H9 (cell line): ENCODE data around the gene WNT3. TPM values are rescaled to one million over a fixed set of nuclear protein-coding genes. Genes with fewer than 3 reads are reported as not detected.

Source experiments
- DNase-seq: peaks from one replicate; pipeline ENCODE4 v3.0.0-alpha.2; 2017
- H2AFZ ChIP-seq: one replicate; pipeline ENCODE4 v1.6.1; 2013; ENCODE audit warnings: mild to moderate bottlenecking, low read length, control low read depth, moderate library complexity
- H2AK5ac ChIP-seq: 2 replicates; pipeline ENCODE4 v1.6.1; 2013; ENCODE audit warnings: low read length, control low read depth, mixed read lengths; ENCODE audit not compliant: insufficient read length
- H2BK120ac ChIP-seq: one replicate; pipeline ENCODE4 v1.6.1; 2013; ENCODE audit warnings: low read depth, mild to moderate bottlenecking, low read length, control low read depth, inconsistent platforms; ENCODE audit not compliant: poor library complexity, severe bottlenecking
- H2BK12ac ChIP-seq: 2 replicates; pipeline ENCODE4 v1.6.1; 2013; ENCODE audit warnings: low read length, control low read depth, mixed read lengths, low read depth; ENCODE audit not compliant: insufficient read length
- H2BK15ac ChIP-seq: 2 replicates; pipeline ENCODE4 v1.6.1; 2013; ENCODE audit warnings: low read depth, low read length, control low read depth
- H2BK20ac ChIP-seq: one replicate; pipeline ENCODE4 v1.6.1; 2013; ENCODE audit warnings: low read depth, mild to moderate bottlenecking, low read length, control low read depth, inconsistent platforms; ENCODE audit not compliant: poor library complexity, severe bottlenecking
- H2BK5ac ChIP-seq: 2 replicates; pipeline ENCODE4 v1.6.1; 2013; ENCODE audit warnings: low read length, control low read depth, mixed read lengths; ENCODE audit not compliant: insufficient read length
- H3K14ac ChIP-seq: 2 replicates; pipeline ENCODE4 v1.6.1; 2013; ENCODE audit warnings: low read length, control low read depth; ENCODE audit not compliant: insufficient read depth
- H3K18ac ChIP-seq: 2 replicates; pipeline ENCODE4 v1.6.1; 2013; ENCODE audit warnings: low read depth, mild to moderate bottlenecking, mixed read lengths, low read length, control low read depth; ENCODE audit not compliant: insufficient read length
- H3K23ac ChIP-seq: 2 replicates; pipeline ENCODE4 v1.6.1; 2013; ENCODE audit warnings: low read length, control low read depth, mixed read lengths, low read depth; ENCODE audit not compliant: insufficient read length
- H3K23me2 ChIP-seq: 2 replicates; pipeline ENCODE4 v1.6.1; 2013; ENCODE audit warnings: low read depth, mild to moderate bottlenecking, mixed read lengths, low read length, control low read depth; ENCODE audit not compliant: insufficient read length, poor library complexity, severe bottlenecking
- H3K27ac ChIP-seq: 2 replicates; pipeline ENCODE4 v1.5.1; 2013; ENCODE audit warnings: low read length, control low read depth, mixed read lengths, low read depth; ENCODE audit not compliant: insufficient read length
- H3K27me3 ChIP-seq: 2 replicates; pipeline ENCODE4 v1.6.1; 2013; ENCODE audit warnings: low read length, control low read depth, inconsistent platforms; ENCODE audit not compliant: insufficient read depth
- H3K4ac ChIP-seq: 2 replicates; pipeline ENCODE4 v1.6.1; 2013; ENCODE audit warnings: low read depth, mild to moderate bottlenecking, control low read depth, inconsistent platforms, low read length, moderate library complexity
- H3K4me1 ChIP-seq: 2 replicates; pipeline ENCODE4 v1.6.1; 2013; ENCODE audit warnings: low read length, control low read depth, inconsistent platforms; ENCODE audit not compliant: insufficient read depth
- H3K4me2 ChIP-seq: 2 replicates; pipeline ENCODE4 v1.6.1; 2013; ENCODE audit warnings: low read length, control low read depth, mixed read lengths; ENCODE audit not compliant: insufficient read length, insufficient read depth
- H3K56ac ChIP-seq: 2 replicates; pipeline ENCODE4 v1.6.1; 2013; ENCODE audit warnings: low read depth, mild to moderate bottlenecking, mixed read lengths, low read length, control low read depth; ENCODE audit not compliant: insufficient read length
- H3K79me1 ChIP-seq: 2 replicates; pipeline ENCODE4 v1.6.1; 2013; ENCODE audit warnings: low read depth, mild to moderate bottlenecking, moderate library complexity, low read length, control low read depth, inconsistent platforms; ENCODE audit not compliant: insufficient read depth, poor library complexity, severe bottlenecking
- H3K79me2 ChIP-seq: 2 replicates; pipeline ENCODE4 v1.6.1; 2013; ENCODE audit warnings: low read length, control low read depth, inconsistent platforms; ENCODE audit not compliant: insufficient read depth
- H3K9ac ChIP-seq: 2 replicates; pipeline ENCODE4 v1.6.1; 2013; ENCODE audit warnings: low read length, control low read depth, mixed read lengths; ENCODE audit not compliant: insufficient read length; ENCODE audit errors: extremely low read depth
- H3K9me3 ChIP-seq: one replicate; pipeline ENCODE4 v1.6.1; 2013; ENCODE audit warnings: low read depth, low read length, inconsistent platforms; ENCODE audit not compliant: control insufficient read depth
- H3T11ph ChIP-seq: one replicate; pipeline ENCODE4 v1.6.1; 2013; ENCODE audit warnings: mild to moderate bottlenecking, low read length, control low read depth, inconsistent platforms
- H4K20me1 ChIP-seq: one replicate; pipeline ENCODE4 v1.6.1; 2013; ENCODE audit not compliant: control insufficient read depth, insufficient read length, insufficient read depth
- H4K5ac ChIP-seq: 2 replicates; pipeline ENCODE4 v1.6.1; 2013; ENCODE audit warnings: low read depth, mild to moderate bottlenecking, mixed read lengths, low read length, control low read depth; ENCODE audit not compliant: insufficient read length
- H4K8ac ChIP-seq: replicated peaks from 2 replicates; pipeline ENCODE4 v1.6.1; 2013; ENCODE audit warnings: low read length, control low read depth, mixed read lengths, low read depth; ENCODE audit not compliant: insufficient read length
- H4K91ac ChIP-seq: 2 replicates; pipeline ENCODE4 v1.6.1; 2013; ENCODE audit warnings: low read depth, mild to moderate bottlenecking, moderate library complexity, mixed read lengths, low read length, control low read depth; ENCODE audit not compliant: insufficient read length
- H3K27ac Mint-ChIP-seq, 3 experiments: 2 replicates in 2 of 3; 3 replicates in 1 of 3; pipeline ENCODE4 v1.8.0; 2020 to 2021; ENCODE audit warnings: mixed read lengths in 3 of 3, mild to moderate bottlenecking in 1 of 3, moderate library complexity in 1 of 3
- H3K27me3 Mint-ChIP-seq: 2 replicates; pipeline ENCODE4 v1.8.0; 2021; ENCODE audit warnings: low read depth, mild to moderate bottlenecking, moderate library complexity, mixed read lengths
- H3K36me3 Mint-ChIP-seq, 3 experiments: 2 replicates in 2 of 3; 3 replicates in 1 of 3; pipeline ENCODE4 v1.8.0; 2020 to 2021; ENCODE audit warnings: low read depth in 3 of 3, mixed read lengths in 3 of 3; ENCODE audit not compliant: insufficient read depth in 1 of 3
- H3K4me1 Mint-ChIP-seq, 2 experiments: 2 replicates each; pipeline ENCODE4 v1.8.0; 2020; ENCODE audit warnings: mixed read lengths in 2 of 2
- H3K4me3 Mint-ChIP-seq, 2 experiments: 2 replicates in 1 of 2; 3 replicates in 1 of 2; pipeline ENCODE4 v1.8.0; 2020 to 2021; ENCODE audit warnings: mild to moderate bottlenecking in 2 of 2, mixed read lengths in 2 of 2, moderate library complexity in 1 of 2
- H3K9me3 Mint-ChIP-seq, 2 experiments: 2 replicates in 1 of 2; 3 replicates in 1 of 2; pipeline ENCODE4 v1.8.0; 2020; ENCODE audit warnings: mild to moderate bottlenecking in 2 of 2, mixed read lengths in 2 of 2, moderate library complexity in 1 of 2
- CTCF ChIP-seq: fragments of 200-600 bp; sonication (generic); conservative IDR thresholded peaks from 3 replicates; pipeline ENCODE4 v1.8.0; 2021; ENCODE audit warnings: antibody characterized with exemption, mild to moderate bottlenecking
- WGBS: extraction: QIAGEN DNeasy Blood & Tissue Kit; methylation state at CpG from one replicate; pipeline ENCODE4 v1.1.7; 2013; ENCODE audit warnings: missing lambda C conversion rate, low lambda C conversion rate, mixed read lengths; ENCODE audit not compliant: insufficient read length; ENCODE audit errors: extremely low coverage; 5-methylcytosine and 5-hydroxymethylcytosine counted together
- total RNA-seq: library from RNA; stranded (reverse); gene quantifications from 2 replicates; pipeline ENCODE4 v1.2.1, GENCODE V29; 2021

Gene WNT3
- total RNA-seq, 1 experiment from 2014 or later: 22.4 TPM

- H2BK120ac ChIP-seq: no peak overlapping the region
- DNase-seq: no peak
- Mint-ChIP-seq H3K36me3 (peaks cover 0 to 35% (median 0%) of the 10 kb centered on the region in 3 experiments; a peak in 2 of 7 replicates), H3K4me1 (peaks cover 0 to 1% of the 10 kb centered on the region in 2 experiments; a peak in 2 of 4 replicates), H3K9me3 (peaks cover 0 to 5% of the 10 kb centered on the region in 2 experiments; a peak in 3 of 5 replicates), H3K4me3 (no peak overlapping the region), H3K27me3 (no peaks in the 10 kb centered on the region; the same call in 1 of the 2 replicates), H3K27ac (no peak overlapping the region)
- H3K79me2 ChIP-seq: no peaks in the 10 kb centered on the region
- H2BK12ac ChIP-seq: no peak overlapping the region
- H3K14ac ChIP-seq: no peak overlapping the region
- H3K9ac ChIP-seq: no peak overlapping the region
- H2AFZ ChIP-seq: no peak overlapping the region
- no CpG with 5 or more reads among the region's 5 CpGs for WGBS
- H4K8ac ChIP-seq: no peak overlapping the region
- no peak overlapping the region for H2BK20ac ChIP-seq
- H3T11ph ChIP-seq: no peak overlapping the region
- H3K4me1 ChIP-seq: no peaks in the 10 kb centered on the region
- H4K20me1 ChIP-seq: no peaks in the 10 kb centered on the region
- no peaks in the 10 kb centered on the region for H3K9me3 ChIP-seq
- H3K4me2 ChIP-seq: no peak overlapping the region
- H4K5ac ChIP-seq: no peak overlapping the region
- H2AK5ac ChIP-seq: no peak overlapping the region
- H4K91ac ChIP-seq: no peak overlapping the region
- H3K23me2 ChIP-seq: no peaks in the 10 kb centered on the region
- no peak overlapping the region for H3K23ac ChIP-seq
- H3K18ac ChIP-seq: no peak overlapping the region
- H3K56ac ChIP-seq: no peak overlapping the region
- no peak for TF ChIP-seq CTCF
- H2BK15ac ChIP-seq: no peak overlapping the region
- no peak overlapping the region for H2BK5ac ChIP-seq
- no peaks in the 10 kb centered on the region for H3K79me1 ChIP-seq
- H3K27me3 ChIP-seq: no peaks in the 10 kb centered on the region
- no peak overlapping the region for H3K4ac ChIP-seq
- H3K27ac ChIP-seq: no peak overlapping the region
Observed at GRCh38 chr17:46803544-46803943, 14.9 kb downstream of the WNT3 start.
